ENCODE measurements around the gene ADISSP. TPM values are rescaled to one million over a fixed set of nuclear protein-coding genes. Genes with fewer than 3 reads are reported as not detected.

The ADISSP gene
- total RNA-seq, 4 donors from 2014 or later: 36.1 to 74.7 (median 59.3) TPM

- no peak overlapping the region for H3K4me3 ChIP-seq
- H3K4me1 ChIP-seq: peaks cover 2 to 80% (median 36%) of the 10 kb centered on the region in 3 donors
- no peaks in the 10 kb centered on the region for H3K27me3 ChIP-seq
- peak overlapping the region in 1 of 4 donors; percentile 87 for H3K27ac ChIP-seq
- ATAC-seq: no peak
- WGBS, 2 donors (ENCODE audit: low coverage in 1 of 2): 76% methylated on average over 2 of the region's 2 CpGs; no CpG with 5 or more reads in 1 of the 2 donors
- TF ChIP-seq EP300 (IDR thresholded peaks at IDR 0.05): no peak
- TF ChIP-seq, protein P1, sequence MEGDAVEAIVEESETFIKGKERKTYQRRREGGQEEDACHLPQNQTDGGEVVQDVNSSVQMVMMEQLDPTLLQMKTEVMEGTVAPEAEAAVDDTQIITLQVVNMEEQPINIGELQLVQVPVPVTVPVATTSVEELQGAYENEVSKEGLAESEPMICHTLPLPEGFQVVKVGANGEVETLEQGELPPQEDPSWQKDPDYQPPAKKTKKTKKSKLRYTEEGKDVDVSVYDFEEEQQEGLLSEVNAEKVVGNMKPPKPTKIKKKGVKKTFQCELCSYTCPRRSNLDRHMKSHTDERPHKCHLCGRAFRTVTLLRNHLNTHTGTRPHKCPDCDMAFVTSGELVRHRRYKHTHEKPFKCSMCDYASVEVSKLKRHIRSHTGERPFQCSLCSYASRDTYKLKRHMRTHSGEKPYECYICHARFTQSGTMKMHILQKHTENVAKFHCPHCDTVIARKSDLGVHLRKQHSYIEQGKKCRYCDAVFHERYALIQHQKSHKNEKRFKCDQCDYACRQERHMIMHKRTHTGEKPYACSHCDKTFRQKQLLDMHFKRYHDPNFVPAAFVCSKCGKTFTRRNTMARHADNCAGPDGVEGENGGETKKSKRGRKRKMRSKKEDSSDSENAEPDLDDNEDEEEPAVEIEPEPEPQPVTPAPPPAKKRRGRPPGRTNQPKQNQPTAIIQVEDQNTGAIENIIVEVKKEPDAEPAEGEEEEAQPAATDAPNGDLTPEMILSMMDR (IDR thresholded peaks at IDR 0.05): no peak
- TF ChIP-seq POLR2AphosphoS5 (IDR thresholded peaks at IDR 0.05): no peak
- no peak for TF ChIP-seq POLR2A (IDR thresholded peaks at IDR 0.05)
- peaks cover 0 to 23% of the 10 kb centered on the region in 2 donors for H3K36me3 ChIP-seq
- no peaks in the 10 kb centered on the region for H3K9me3 ChIP-seq
These were observed 15.5 kb upstream of the ADISSP start for GRCh38 chr20:3783068-3783489.

- Histone ChIP-seq H3K4me1 (peaks cover 2 to 80% (median 41%) of the 10 kb centered on the region in 3 donors), H3K9me3 (no peaks in the 10 kb centered on the region), H3K27ac (peak overlapping the region in 1 of 4 donors; percentile 87), H3K4me3 (no peak overlapping the region), H3K27me3 (no peaks in the 10 kb centered on the region), H3K36me3 (peaks cover 0 to 23% of the 10 kb centered on the region in 2 donors)
- no peak for ATAC-seq
- TF ChIP-seq POLR2AphosphoS5 (IDR thresholded peaks at IDR 0.05) (no peak), POLR2A (IDR thresholded peaks at IDR 0.05) (no peak), EP300 (IDR thresholded peaks at IDR 0.05) (no peak)
- TF ChIP-seq, protein P1 (IDR thresholded peaks at IDR 0.05): no peak
- WGBS, 2 donors (ENCODE audit: low coverage in 1 of 2): 70% methylated on average over 3 of the region's 6 CpGs; no CpG with 5 or more reads in 1 of the 2 donors
These were observed 15.0 kb upstream of the ADISSP start for GRCh38 chr20:3782597-3782996.

DNA sequence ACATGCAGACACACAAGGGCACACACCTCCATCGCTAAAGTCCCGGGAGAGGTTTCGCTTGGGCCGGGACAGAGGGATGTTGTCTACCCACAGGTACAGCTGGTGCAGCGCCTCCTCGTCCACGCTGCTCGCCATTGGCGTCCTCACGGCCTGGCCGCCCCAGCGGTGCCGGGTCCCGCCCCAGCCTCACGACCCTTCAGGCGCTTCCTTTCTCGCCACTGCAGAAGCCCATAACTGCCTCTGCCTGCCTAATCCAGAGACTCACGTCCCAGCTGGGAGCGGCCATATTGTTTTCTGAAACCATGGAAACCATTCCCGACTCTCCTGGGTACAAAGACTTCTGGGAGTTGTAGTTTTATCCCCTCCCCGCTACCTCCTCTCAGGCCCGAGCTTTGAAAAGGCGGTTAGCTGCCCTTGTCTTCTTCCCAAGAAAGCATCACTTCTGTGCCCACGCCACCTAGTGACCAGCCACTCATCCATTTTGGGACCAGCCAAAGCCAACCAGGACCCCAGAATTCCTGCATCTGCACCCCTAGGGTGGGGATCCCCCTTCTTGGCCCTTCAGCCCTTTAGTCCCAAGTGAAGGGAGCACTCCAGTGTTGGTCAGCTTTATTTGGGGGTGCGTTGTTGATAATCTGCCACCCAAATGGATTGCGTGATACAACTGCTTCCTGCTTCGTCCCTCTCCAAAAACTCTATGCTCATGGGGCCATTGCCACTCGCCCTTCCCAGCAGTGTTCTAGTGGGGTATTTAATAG lies 13.8 kb upstream of the ADISSP start, which contains the start of gene SPEF1:
SPEF1 (minus strand) TSS at position 296 of the 758 bp plus-strand sequence; CDS start at position 135, 161 bp downstream.
- TF ChIP-seq EP300 (IDR thresholded peaks at IDR 0.05) (no peak), POLR2AphosphoS5 (IDR thresholded peaks at IDR 0.05) (no peak), POLR2A (IDR thresholded peaks at IDR 0.05) (no peak)
- TF ChIP-seq, protein P1 (IDR thresholded peaks at IDR 0.05): peak in 3 of 4 experiments; percentile 43 to 64 (median 49)
- Histone ChIP-seq H3K4me3 (peak within 1 kb of the TSS; percentile 7 to 45), H3K9me3 (no peaks in the 10 kb centered on the region), H3K36me3 (peaks cover 0 to 23% of the 10 kb centered on the region in 2 donors), H3K27me3 (no peaks in the 10 kb centered on the region), H3K27ac (peak within 1 kb of the TSS in 3 of 4 donors; percentile 64 to 73 (median 68)), H3K4me1 (peaks cover 2 to 76% (median 38%) of the 10 kb centered on the region in 3 donors)
- WGBS, 2 donors (ENCODE audit: low coverage in 1 of 2): 17 to 79% methylated on average over 3 to 6 of the region's 28 CpGs
- peak; percentile 82 for ATAC-seq

- peaks cover 0 to 15% of the 10 kb centered on the region in 2 donors for H3K36me3 ChIP-seq
These were observed 11.4 kb upstream of the ADISSP start for GRCh38 chr20:3778976-3779375.

More at GRCh38 chr20:3778976-3779375, 11.4 kb upstream of the ADISSP start:
- no peak overlapping the region for H3K4me3 ChIP-seq
- no peaks in the 10 kb centered on the region for H3K9me3 ChIP-seq
- peaks cover 0 to 55% (median 20%) of the 10 kb centered on the region in 3 donors for H3K4me1 ChIP-seq
- TF ChIP-seq POLR2AphosphoS5 (IDR thresholded peaks at IDR 0.05) (no peak), EP300 (IDR thresholded peaks at IDR 0.05) (no peak), POLR2A (IDR thresholded peaks at IDR 0.05) (no peak)
- TF ChIP-seq, protein P1 (IDR thresholded peaks at IDR 0.05): no peak
- no peak for ATAC-seq
- 17 to 27% methylated on average over 1 to 2 of the region's 18 CpGs for WGBS, 2 donors (ENCODE audit: low coverage in 1 of 2)
- no peaks in the 10 kb centered on the region for H3K27me3 ChIP-seq
- H3K27ac ChIP-seq: no peak overlapping the region

All from gastroesophageal sphincter (tissue), 4 donors.